ENCODE data around the gene MEG3.

The MEG3 gene

DNA sequence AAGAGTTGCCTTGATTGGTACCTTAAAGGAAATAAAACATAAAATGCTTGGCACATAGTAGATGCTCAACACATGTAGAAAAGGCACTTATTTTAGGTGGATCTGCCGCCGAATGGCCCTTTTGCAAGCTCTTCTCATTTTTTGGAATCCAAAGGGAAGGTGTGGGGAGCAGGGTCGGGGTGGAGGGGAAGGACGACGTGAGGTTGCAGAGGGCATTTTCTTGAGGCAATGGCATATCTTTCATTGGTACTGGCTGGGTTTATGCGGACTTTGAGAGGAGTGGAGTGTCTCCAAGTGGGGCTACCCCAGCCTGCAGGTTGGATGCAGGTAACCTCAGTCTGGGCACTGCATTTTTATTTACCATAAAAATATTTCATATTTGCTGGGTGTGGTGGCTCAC lies 69.5 kb downstream of the MEG3 start:
- DNase-seq (ENCODE audit: insufficient read length, low spot score) (no peak), FAIRE-seq (no peak)
- TF ChIP-seq POLR2A (IDR thresholded peaks at IDR 0.05; ENCODE audit: low read depth, low read length) = no peak
- no peak for TF ChIP-seq TAF1 (IDR thresholded peaks at IDR 0.05; ENCODE audit: low read depth, low read length)
- no peak for TF ChIP-seq POLR2AphosphoS5 (IDR thresholded peaks at IDR 0.05; ENCODE audit: low read depth, low read length)
- TF ChIP-seq POU2F2 (IDR thresholded peaks at IDR 0.05; ENCODE audit: low read depth, low read length) = no peak
- no peak for TF ChIP-seq PAX5 (IDR thresholded peaks at IDR 0.05; ENCODE audit: insufficient read depth, low read length, severe bottlenecking)
- TF ChIP-seq SPI1 (IDR thresholded peaks at IDR 0.05; ENCODE audit: low read depth, low read length) = no peak

DNA sequence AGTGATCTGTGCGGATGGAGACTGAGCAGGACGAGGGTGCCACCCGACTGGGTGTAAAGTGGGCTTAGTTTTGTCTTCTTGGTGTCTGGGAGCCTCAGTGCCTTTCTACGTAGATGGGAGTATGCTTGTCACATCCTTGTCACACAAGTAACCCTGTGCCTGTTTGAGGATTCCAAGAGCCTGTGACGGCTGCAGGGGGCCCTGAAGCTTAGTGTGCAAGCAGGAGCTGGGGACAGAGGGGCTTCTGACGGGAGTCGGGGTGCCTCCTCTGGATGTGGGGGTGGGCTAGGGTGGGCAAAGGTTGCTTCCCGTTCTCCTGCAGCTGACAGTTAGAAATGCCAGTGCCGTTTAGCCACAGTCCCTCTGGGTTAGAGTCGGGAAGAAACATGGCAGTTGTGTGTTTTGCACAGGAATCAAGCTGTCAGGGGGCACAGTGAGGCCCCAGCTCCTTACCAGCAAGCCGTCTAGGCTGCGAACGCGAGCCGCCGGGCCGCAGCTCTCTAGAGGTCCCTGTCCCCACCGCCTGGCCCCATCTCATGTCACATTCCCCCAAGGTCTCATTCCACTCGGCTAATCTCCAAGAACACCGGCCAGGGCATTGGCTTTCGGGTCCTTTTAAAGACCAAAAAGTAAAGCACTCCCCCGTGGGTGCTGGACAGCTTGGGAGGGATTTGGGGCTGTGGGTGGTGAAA lies 70.6 kb downstream of the MEG3 start:
- DNase-seq (ENCODE audit: insufficient read length, low spot score) (no peak), FAIRE-seq (no peak)
- no peak for TF ChIP-seq POU2F2 (IDR thresholded peaks at IDR 0.05; ENCODE audit: low read depth, low read length)
- TF ChIP-seq POLR2A (IDR thresholded peaks at IDR 0.05; ENCODE audit: low read depth, low read length) = no peak
- no peak for TF ChIP-seq TAF1 (IDR thresholded peaks at IDR 0.05; ENCODE audit: low read depth, low read length)
- TF ChIP-seq PAX5 (IDR thresholded peaks at IDR 0.05; ENCODE audit: insufficient read depth, low read length, severe bottlenecking) = no peak
- TF ChIP-seq POLR2AphosphoS5 (IDR thresholded peaks at IDR 0.05; ENCODE audit: low read depth, low read length) = no peak

DNA sequence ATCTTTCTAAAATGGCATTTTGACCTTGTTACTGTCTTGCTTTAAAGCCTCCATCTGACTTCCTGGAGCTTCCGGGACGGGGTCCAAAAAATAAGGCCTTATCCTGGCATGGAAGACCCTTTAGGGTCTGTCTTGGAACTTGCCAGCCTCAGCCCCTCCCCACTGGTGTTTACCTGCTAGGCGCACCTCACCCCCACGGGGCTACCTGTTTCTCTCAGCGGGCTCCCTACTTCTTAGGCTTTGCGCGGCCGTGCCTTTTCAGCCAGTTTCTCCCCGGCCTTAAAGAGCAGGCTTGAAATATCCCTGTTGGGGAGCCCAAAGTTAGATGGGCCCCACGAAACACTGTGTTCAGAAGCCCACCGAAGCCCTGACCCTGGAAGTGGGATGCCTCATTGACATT lies 72.5 kb downstream of the MEG3 start:
- DNase-seq (ENCODE audit: insufficient read length, low spot score) (no peak), FAIRE-seq (no peak)
- TF ChIP-seq POLR2A (IDR thresholded peaks at IDR 0.05; ENCODE audit: low read depth, low read length) (no peak), PAX5 (IDR thresholded peaks at IDR 0.05; ENCODE audit: insufficient read depth, low read length, severe bottlenecking) (no peak), TAF1 (IDR thresholded peaks at IDR 0.05; ENCODE audit: low read depth, low read length) (no peak), POLR2AphosphoS5 (IDR thresholded peaks at IDR 0.05; ENCODE audit: low read depth, low read length) (no peak), POU2F2 (IDR thresholded peaks at IDR 0.05; ENCODE audit: low read depth, low read length) (no peak), SPI1 (IDR thresholded peaks at IDR 0.05; ENCODE audit: low read depth, low read length) (no peak)

DNA sequence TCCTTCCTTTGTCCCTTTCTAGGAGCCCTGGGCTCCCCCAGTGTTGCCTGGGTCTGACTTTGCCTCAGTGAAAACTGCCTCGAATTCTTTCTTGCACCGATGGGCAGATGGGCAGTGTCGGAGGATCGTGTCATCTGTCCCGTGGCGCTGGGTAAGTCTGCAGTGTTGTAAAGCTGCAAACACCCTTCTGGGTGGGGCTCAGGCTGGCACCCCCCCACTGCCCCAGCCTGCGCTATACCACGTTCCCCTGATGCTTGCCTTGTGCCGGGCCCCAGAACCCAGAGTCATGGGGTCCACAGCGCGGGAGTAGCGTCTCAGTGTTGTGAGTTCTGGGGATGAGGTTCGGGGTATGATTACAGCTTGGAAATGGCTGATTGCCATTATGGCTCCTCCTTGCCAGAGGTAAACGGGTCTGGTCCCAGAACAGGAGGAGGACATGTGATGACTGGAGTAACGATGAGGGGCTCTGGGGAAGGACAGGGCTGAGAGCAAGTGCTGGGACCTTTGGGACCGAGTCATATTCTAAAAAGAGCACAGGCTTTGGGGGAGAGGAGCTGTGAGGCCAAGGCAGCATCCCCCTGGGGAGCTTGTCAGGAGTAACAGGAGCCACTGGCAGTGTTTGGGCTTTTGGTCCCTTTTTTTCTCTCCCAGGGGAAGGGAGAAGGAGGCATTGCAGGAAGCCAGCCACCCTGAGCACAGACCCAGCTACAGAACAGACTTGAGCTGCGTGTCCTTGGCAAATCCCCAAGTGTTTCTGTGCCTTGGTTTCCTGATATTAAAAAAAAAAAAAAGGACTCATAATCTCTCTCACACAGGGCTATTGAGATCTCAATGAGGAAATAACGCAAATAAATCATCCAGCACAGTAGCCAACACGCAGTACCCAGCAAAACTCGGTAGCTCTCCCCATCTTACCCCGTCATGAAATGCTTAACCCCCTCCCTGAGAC lies 73.3 kb downstream of the MEG3 start:
- no peak for TF ChIP-seq POU2F2 (IDR thresholded peaks at IDR 0.05; ENCODE audit: low read depth, low read length)
- TF ChIP-seq POLR2AphosphoS5 (IDR thresholded peaks at IDR 0.05; ENCODE audit: low read depth, low read length) = no peak
- no peak for TF ChIP-seq POLR2A (IDR thresholded peaks at IDR 0.05; ENCODE audit: low read depth, low read length)
- TF ChIP-seq TAF1 (IDR thresholded peaks at IDR 0.05; ENCODE audit: low read depth, low read length) = no peak
- no peak for TF ChIP-seq SPI1 (IDR thresholded peaks at IDR 0.05; ENCODE audit: low read depth, low read length)
- no peak for TF ChIP-seq PAX5 (IDR thresholded peaks at IDR 0.05; ENCODE audit: insufficient read depth, low read length, severe bottlenecking)
- FAIRE-seq (no peak), DNase-seq (ENCODE audit: insufficient read length, low spot score) (no peak)

DNA sequence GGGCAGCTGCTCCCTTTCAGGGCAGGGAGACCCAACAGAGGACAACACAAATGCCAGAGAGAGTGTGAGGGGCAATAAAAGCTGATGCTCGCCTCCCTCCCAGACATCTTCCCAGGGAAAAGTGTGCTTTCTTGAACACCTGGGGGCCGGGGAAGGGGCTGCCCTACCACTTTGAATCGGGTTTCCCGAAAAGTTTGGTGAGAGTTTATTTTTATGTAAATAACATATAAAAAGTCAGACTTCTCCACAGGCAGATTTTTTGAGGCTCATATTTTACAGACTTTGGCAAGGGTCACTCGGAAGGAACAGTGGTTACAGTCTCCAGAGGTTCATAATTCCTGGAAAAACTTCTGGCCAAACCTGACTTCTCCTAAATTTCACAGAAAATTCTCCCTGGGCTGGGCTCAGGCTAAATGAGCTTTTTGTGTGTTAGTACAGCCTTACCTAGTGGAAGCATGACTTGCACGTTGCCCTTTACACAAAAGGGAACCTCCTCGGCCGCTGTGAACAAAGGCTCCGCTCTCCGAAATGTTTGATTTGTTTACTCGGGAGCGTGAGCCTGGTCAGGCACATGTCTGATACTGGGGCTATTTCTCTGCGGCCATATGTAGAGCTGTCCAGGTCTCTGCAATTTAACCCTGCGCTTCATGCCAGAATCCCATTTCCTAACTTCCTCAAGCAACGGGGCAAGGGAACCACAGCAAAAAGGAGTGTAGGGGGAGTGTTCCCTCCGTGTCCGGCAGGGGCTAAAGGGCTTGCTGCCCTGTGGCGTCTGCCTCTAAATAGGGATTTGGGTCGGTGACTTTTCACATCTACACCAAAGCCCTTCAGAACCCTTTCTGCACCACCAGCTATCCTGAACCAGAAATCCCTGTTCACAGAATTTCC lies 74.2 kb downstream of the MEG3 start:
- FAIRE-seq (no peak), DNase-seq (ENCODE audit: insufficient read length, low spot score) (no peak)
- TF ChIP-seq POU2F2 (IDR thresholded peaks at IDR 0.05; ENCODE audit: low read depth, low read length) (no peak), POLR2A (IDR thresholded peaks at IDR 0.05; ENCODE audit: low read depth, low read length) (no peak), PAX5 (IDR thresholded peaks at IDR 0.05; ENCODE audit: insufficient read depth, low read length, severe bottlenecking) (no peak)

DNA sequence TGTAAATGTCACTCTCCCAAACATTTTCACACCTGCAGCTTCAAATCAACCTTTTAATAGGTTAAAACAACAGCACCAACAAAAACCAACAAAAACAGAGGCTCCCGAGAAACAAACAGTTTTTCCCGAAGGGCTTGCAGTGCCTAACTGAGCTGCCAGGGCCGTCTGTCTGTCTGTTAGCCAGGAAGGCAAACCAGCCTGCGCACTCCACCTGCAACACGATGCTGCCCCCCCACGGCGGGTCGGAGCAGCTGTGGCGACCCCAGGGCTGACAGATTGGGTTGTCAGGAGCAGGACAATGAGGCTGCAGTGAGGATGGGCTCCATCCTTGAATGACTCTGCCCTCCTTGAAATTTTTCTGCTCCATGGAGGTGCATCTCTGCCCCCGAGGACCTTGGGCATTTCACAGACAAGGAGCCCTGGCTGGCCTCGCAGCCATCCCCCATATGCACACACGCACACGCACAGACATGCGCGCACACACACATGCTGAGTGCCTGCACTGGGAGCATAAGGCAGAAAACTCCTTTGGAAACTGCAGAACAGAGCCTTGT lies 75.0 kb downstream of the MEG3 start:
- no peak for DNase-seq (ENCODE audit: insufficient read length, low spot score)
- no peak for FAIRE-seq
- TF ChIP-seq SPI1 (IDR thresholded peaks at IDR 0.05; ENCODE audit: low read depth, low read length) = no peak
- TF ChIP-seq TAF1 (IDR thresholded peaks at IDR 0.05; ENCODE audit: low read depth, low read length) = no peak
- no peak for TF ChIP-seq POU2F2 (IDR thresholded peaks at IDR 0.05; ENCODE audit: low read depth, low read length)
- no peak for TF ChIP-seq POLR2A (IDR thresholded peaks at IDR 0.05; ENCODE audit: low read depth, low read length)
- TF ChIP-seq PAX5 (IDR thresholded peaks at IDR 0.05; ENCODE audit: insufficient read depth, low read length, severe bottlenecking) = no peak

DNA sequence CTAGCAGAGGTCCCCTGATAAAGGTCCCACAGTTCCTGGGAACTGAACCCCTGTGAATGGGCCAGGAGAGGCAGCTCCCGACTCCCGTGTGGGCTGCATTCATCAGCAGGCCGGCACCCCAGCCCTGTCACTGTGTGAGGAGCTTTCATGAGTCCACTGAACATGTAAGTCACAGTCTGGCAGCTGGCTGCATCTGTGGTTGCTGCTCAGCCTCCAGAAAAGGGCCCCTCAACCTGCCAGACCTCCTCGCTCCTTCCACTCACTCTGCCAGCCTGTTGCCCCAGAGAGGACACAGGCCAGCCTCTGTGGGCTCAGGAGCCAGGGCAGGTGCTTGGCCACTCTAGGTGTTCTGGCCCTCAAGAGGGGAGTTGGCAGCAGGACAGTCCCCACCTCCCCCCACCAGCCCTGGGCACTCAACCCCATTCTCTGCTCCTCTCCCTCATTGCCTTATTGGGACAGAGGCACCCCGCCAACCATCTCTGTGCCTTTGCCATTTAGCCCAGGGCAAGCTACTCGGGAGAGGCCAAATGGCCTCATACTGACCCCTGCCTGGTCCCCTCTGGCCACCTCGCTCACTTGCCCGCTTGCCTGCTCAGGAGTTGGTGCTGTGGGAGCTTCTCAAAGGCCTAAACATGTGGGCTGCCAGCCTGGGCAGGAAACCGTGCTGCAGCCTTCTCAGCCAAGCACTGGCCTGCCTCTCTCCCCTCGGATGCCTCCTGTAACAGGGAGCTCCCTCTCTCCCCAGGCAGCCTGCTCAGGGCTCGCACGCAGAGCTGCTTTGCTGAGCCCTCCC lies 75.7 kb downstream of the MEG3 start:
- FAIRE-seq (no peak), DNase-seq (ENCODE audit: insufficient read length, low spot score) (no peak)
- TF ChIP-seq POLR2AphosphoS5 (IDR thresholded peaks at IDR 0.05; ENCODE audit: low read depth, low read length) (no peak), TAF1 (IDR thresholded peaks at IDR 0.05; ENCODE audit: low read depth, low read length) (no peak), PAX5 (IDR thresholded peaks at IDR 0.05; ENCODE audit: insufficient read depth, low read length, severe bottlenecking) (no peak), SPI1 (IDR thresholded peaks at IDR 0.05; ENCODE audit: low read depth, low read length) (no peak), POU2F2 (IDR thresholded peaks at IDR 0.05; ENCODE audit: low read depth, low read length) (no peak), POLR2A (IDR thresholded peaks at IDR 0.05; ENCODE audit: low read depth, low read length) (no peak)
